HG02678 (cell line): ENCODE data around the gene SERINC1.

Experiments used
- ATAC-seq: cut with Tn5 transposase; IDR thresholded peaks from one replicate; pipeline ENCODE4 v1.9.1; 2021; ENCODE audit warnings: mild to moderate bottlenecking, moderate library complexity; ENCODE audit not compliant: unreplicated experiment

Gene SERINC1

DNA sequence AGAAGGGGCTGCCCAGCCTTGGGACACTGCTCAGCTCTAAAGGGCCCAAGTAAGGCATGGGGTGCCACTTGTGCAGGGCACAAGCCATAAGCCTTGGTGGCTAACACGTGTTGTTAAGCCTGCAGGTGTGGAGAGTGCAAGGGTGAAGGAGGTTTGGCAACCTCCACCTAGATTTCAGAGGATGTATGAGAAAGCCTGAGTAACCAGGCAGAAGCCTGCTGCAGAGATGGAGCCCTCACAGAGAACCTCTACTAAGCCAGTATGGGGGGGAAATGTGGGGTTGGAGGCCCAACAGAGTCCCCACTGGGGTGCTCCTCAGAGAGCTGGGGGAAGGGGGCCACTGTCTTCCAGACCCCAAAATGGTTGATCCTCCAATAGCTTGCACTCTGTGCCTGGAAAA is 32.6 kb downstream of the SERINC1 start:
- no peak for ATAC-seq

DNA sequence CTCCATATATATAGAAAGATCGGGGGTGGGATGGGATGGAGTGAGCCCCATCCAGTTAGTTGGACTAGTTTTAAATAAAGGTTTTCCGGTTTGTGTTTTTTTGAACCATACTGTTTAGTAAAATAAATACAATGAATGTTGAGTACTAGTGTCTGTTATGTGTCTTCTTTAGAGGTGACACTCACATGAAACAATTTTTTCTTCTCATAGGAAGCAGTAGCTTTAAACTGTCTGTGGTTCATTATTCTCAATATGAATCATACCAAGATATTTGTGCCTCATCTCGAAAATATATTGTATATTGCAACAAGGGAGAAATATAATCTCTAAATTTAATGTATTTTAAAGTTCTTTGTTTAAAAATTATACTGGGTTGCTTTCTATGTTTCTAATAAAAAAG is 38.8 kb downstream of the SERINC1 start:
- ATAC-seq: peak; percentile 52

DNA sequence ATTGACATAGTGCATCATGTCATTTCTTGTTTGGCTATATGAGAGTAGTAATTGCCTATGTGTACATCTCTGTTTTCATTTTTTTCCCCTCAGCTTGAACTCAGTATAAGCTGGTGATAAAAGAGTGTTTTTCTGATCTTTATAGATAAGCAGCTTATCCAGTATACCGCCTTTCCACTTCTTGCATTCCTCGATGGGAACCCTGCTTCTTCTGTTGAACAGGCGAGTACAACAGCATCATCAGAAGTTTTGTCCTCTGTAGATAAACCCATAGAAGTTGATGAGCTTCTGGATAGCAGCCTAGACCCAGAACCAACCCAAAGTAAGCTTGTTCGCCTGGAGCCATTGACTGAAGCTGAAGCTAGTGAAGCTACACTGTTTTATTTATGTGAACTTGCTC is 39.8 kb downstream of the SERINC1 start:
- ATAC-seq: no peak

DNA sequence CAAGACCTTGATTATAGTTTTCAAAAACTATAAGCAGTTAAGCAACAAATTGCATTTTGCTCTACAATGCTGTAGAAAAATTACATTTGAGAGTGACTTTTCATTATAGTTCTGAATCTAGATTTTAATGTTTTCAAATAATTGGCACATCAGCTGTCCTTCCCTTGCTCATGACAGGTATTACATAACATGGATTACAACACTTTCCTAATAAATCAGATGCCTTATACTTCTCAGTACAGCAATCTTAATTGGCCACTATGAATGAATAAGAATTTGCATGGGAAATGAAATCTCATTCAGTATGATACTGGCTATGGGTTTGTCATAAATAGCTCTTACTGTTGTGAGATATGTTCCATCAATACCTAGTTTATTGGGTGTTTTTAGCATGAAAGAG is 42.3 kb downstream of the SERINC1 start:
- ATAC-seq: no peak

DNA sequence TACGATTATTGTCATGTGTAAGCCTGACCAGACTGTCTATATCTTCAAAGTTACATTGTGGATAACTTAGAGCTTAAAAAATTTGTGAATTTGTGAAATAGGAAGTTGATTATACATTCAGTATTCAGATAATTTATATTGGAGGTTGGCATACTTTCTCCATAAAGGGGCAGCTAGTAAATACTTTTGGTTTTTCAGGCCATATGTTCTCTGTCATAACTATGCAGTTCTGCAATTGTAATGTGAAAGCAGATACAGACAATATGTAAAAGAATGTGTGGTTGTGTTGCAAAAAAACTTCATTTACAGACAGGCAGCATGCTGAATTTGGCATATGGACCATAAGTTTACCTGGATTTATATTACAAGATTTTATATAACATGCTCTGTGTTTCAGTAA is 42.8 kb downstream of the SERINC1 start:
- no peak for ATAC-seq

DNA sequence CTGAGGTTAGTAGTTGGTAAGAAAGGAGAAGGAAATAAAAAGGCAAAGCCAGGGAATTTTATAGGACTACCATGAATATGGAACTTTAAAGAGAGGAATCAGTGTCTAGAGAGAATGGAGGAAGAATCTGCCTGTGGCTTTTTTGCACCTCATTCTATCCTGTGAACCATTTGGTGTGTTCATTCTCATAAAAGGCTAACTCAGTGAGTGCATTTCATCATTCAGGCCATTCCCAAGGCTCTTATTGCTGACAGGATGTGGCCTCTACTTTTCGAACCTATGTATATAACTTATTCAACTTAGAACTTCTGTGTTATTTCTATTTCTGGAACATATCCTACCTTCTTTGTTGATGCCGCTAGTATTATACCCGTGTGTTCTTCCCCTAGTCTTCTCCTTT is 45.0 kb downstream of the SERINC1 start:
- ATAC-seq: no peak

DNA sequence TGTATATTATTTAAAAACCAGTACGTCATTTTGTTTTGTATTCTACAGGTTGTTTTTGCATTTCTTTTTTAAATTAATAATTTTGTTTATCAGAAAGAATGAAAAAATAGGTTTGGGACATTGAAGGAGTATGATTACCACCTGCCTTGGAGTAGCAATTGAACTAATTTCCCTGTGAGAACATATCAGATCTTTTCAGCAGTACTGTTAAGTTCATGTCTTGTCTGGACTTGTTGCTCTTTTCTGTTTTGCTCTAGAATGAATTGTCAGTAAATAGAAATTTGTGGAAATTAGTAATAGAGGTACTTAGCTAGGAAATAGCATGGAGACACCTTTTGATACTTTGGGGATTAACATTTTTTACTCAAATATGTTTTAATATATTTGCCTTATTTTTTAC is 47.9 kb downstream of the SERINC1 start:
- ATAC-seq: no peak

DNA sequence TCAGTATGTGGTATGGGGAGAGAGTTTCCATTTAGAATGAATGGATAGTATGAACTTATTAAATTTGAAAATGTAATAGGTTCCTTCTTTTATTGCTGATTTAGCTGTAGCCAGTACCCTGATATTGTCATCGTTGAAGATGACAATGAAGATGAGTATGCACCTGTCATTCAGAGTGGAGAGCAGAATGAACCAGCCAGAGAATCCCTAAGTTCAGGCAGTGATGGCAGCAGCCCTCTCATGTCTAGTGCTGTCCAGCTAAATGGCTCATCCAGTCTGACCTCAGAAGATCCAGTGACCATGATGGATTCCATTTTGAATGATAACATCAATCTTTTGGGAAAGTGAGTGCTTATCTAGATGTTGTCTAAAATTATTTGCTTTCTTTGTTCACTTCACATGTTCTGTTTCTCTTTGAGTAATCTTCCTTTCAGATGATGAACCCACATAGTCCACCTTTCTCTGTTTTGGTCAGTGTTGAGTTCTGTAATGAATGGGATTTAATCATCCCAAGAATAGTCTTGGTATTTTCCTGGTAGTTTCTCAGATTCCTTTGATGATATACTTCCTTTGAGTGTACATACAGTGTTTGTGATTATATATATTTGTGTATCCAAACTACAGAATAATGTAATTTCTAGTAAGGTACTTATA is 48.9 kb downstream of the SERINC1 start:
- peak; percentile 89 for ATAC-seq

DNA sequence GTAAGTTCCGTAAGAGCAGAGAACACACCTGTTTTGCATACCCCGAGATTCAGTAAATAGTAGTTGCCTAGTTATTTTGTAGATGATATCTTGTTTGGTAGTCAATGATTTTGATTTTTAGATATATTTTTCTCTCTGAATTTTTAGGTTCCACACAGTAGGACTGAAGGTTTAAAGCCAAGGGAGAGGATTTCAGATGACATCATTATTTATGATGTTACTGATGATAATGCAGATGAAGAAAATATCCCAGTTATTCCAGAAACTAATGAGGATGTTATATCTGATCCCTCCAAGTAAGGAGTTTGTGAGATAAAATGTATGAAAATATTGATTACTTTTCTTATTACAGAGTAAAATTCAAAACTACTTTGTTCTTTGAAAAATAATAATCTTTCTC is 49.6 kb downstream of the SERINC1 start:
- no peak for ATAC-seq

DNA sequence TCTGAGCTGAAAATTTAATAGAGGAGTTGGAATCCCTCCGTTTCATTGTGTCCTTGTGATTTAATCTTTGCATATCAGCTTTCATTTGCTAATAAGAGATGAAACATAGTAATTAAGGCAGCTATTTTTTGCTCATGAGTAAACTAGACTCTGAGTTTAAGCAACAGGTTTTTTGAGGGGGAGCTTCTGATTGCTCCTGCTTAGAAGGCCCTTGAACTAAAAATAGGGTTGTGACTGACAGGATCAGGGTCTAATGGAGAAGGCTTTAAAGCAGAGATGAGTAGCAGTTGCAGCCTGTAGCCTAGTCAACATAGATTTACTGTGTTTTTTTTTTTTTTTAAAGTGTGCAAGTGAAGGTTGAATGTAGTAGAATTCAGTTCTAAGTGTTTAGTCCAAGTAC is 54.8 kb downstream of the SERINC1 start:
- no peak for ATAC-seq

DNA sequence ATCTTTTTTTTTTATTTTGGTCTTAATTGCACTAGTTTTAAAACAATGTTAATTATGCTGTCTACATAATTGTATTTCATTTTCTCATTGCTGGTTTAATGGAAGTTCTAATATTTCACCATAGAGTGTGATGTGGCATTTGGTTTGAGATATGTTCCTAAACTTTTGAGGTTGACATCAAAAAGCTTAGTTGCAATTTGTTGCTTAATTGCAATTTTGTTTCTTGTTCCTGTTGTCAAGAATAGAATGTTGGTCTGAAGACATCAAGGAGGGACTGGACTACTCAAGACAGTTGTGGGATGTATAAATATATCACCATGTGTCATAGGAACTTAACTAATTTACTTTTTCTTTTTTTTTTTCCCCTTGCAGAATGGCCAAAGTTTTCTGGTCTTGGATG is 59.6 kb downstream of the SERINC1 start:
- no peak for ATAC-seq

DNA sequence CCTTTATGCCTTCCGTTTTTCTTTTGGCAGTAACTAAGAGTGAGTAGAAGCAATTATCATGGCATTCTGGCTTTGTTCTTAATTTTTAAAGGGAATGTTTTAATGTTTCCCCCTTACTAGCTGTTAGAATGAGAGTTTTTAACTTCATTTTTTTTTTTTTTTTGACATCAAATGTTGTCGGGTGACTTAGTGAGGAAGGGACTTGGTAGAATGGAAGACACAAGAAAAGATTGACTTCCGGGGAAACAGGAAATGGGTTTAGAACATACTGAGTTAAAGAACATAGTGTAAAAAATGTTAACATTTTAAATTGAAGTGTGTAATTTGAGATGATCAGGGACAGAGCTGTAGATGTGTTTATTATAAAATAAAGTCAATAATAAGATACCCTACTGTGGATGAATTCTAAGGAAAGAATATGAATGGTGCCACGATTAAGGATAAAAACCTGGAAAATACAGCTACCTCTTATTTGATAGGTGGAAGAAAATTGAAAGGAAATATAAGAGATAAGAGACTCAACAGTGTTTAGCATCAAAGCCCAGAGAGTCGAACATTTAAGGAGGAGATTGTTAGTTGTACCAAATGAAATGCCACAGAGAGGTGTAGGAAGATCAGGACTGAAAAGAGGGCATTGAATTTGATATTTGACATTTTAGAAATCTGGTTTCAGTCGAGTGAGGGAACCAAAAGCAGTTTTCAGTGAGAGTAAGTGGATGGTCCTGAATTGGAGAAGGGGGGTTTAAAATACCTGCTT is 62.7 kb downstream of the SERINC1 start:
- no peak for ATAC-seq

DNA sequence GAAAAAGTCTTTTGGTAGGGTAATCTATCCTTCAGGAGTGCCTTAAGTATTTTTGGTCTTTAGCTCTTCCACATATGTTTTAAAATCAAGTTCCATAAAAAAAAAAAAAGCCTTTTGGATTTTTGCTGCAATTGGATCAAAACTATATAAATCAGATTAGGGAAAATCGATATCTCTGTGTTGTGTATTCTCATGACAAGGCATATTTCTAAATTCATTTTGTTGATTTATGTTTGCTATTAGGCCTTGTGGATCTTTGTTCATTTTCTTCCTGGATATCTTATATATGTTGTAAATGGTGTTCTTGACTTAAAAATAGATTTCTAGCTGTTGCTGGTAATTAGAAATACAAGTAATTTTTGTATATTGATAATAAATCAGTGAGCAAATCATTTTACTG is 63.4 kb downstream of the SERINC1 start:
- ATAC-seq: no peak

DNA sequence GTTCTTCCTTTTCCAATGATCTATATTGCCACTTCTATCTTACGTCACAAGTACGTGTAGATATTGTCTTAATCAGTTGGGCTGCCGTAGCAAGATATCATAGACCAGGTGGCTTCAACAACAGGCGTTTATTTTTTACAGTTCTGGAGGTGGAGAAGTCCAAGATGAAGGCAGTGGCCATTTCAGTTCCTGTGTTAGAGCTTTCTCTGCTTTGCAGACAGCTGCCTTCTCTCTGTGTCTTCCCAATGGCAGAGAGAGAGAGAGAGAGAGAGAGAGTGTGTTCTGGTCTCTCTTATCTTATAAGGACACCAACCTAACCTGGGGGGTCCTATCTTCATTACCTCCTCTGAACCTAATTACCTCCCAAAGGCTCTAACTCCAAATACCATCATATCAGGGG is 63.9 kb downstream of the SERINC1 start:
- no peak for ATAC-seq

DNA sequence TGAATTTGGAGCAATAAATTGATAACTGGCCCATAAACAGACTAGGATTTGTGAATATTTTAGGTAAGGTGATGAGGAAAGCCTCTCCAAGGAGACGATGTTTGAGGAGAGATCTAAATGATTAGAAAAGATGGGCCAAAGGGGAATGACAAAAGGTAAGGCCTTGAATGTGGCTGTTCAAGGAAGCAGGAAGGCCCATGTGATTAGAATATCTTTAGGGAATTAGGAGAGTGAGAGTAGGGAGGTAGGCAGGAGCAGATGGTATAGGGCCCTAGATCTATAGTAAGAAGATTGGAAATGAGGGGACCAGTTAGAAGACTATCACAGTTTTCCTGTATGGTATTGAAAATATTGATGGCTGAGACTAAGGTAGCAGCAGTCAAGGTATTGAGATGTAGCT is 65.4 kb downstream of the SERINC1 start:
- no peak for ATAC-seq

DNA sequence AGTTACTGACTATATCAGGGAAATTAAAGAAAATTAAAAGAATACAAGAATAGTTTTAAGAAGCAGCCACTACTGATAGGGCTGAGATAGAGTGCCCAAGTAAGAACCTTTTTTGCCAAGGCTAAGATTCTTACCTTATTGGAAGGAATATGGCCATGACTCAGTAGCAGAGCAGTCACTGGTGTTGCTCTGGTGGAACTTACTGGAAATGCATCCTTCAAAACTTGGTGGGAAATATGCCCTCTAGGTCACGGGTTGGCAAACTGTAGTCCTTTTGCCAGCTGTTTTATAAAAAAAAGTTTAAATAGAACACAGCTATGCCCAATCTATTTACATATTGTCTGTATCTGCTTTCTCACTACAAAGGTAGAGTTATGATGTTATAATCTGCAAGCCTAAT is 66.2 kb downstream of the SERINC1 start:
- no peak for ATAC-seq

DNA sequence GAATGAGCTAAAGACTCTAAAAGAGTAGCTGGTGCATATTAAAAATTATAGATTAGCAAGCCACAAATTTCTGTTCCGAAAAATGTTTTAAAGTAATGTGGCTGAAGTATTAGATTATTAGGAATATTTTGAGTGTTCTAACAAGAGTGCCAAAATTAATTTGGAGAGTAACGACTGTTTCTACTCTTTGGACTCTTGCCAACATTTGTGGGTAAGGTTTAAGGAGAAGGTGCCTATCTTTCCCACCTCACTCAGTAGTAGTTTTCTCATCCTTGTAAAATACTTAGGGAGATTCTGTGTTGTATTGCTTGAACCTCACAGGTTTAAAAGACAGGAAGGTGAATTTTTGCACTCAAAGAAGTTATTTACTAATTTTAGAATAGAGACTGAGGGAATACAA is 67.2 kb downstream of the SERINC1 start:
- no peak for ATAC-seq

DNA sequence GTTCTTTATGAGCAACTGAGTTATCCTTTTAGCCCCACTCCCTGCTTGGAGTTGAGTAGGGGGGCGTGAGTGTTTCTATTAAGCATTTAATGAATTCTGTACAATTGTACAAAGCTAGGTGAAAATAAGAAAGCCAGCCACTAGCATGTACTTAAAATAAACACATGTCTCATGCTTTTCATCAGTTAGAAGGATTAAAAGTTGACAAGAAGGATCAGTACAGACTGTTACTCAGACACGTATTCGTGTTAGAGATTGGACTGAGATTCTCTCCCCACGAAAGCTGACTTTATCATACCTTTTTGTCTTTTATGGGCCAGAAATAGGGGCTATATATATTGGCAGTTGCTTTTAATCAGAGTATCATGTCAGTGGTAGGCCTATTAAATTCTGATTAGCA is 70.5 kb downstream of the SERINC1 start:
- ATAC-seq: no peak

DNA sequence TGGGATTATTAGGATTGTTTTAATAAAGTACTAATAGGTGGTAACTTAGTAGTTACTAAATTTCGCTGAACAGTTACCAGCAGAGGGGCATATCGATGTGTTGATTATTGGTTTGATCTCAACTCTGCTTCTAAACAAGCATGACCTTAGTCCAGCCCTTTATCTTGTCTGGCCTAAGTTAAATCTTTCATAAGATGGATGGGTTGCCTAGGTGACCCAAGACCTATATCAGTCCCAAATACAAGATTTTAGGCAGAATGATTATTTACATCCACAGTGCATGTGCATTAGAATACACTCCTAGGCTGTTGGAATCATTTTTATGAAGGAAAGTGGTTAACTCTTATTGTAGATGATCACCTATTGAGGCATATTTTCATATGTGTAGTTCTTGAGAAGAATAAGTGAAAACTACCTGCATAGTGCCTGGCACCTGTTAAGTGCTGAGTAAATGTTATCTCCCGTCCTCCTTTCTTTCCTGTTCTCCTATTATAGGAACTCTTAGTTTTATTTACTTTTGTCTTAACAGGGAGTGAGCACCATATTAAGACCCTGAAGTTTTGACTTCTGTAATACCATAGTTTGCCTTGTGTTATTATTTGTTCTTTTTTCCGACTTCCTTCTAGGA is 71.0 kb downstream of the SERINC1 start:
- ATAC-seq: no peak

DNA sequence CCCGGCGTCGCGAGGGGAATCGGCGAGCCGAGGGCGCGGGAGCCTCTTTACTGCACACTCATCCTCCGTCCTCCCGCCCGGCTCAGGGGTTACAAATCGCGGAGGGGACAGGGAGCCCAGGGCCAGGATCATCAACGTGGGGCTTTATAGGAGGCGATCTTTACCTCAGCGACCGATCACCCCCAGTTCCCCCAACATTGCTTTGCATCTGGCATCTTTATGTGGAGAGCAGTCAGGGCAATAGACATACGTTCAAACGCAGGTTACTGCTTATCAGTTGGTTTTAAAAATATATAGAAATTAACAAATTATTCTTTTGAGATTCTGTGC is 71.5 kb downstream of the SERINC1 start:
- ATAC-seq: peak; percentile 11

DNA sequence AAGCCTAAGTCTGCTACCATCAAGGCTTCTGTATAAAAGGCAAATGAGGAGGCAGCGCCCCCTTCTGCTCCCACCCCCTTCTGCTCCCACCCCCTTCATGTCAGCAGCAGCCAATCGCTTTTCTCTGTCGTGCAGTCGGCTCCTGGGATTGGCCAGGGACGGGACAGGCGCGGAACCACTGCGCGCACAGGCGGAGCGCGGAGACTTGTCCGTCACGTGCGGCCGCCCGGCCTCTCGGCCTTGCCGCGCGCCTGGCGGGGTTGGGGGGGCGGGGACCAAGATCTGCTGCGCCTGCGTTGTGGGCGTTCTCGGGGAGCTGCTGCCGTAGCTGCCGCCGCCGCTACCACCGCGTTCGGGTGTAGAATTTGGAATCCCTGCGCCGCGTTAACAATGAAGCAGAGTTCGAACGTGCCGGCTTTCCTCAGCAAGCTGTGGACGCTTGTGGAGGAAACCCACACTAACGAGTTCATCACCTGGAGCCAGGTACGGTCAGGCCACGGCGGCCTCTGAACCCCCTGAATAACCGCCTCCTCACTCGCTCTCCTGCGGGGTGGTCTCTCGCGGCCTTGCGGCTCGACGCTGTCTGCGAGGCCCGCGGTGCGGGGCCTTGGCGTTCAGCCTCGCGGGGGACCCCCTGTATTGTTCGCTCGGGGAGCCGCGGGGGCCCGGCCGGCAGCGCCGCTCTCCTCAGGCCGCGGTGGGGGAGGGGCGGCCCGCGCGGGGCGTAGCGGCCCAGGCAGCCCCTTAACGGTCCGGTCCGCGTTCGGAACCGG is 72.1 kb downstream of the SERINC1 start, which contains the start of gene HSF2:
TSS of gene HSF2 (plus strand) at position 305 of the 773 bp plus-strand sequence. CDS start at position 391, 86 bp downstream.
- peak; percentile 99 for ATAC-seq

DNA sequence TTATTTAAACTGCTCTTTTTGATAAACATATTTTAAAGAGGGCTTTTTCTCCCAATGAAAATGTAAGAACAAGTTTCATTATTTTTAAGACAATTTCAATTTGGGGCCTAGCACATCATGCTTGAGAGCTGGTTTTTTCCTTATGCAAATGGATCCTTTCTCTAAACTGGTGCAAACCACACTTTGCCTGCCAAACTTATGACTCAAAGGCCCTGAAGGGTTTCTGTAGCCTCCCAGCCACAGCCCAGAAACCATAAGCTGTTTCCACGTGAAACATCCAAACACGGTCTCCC is 72.6 kb downstream of the SERINC1 start:
- ATAC-seq: no peak
